ENCODE data around the gene RBM43.

The RBM43 gene

GRCh38 chr2:151198645-151199044 is 63.0 kb downstream of the RBM43 start:
- no peak overlapping the region for H3K27ac ChIP-seq
- DNase-seq (ENCODE audit: low spot score), result peak; percentile 3
- POLR2A ChIA-PET (ENCODE audit: low non-redundant PET), result no interaction called here
- CTCF ChIA-PET, result no interaction called here
- TF ChIP-seq, protein P1, sequence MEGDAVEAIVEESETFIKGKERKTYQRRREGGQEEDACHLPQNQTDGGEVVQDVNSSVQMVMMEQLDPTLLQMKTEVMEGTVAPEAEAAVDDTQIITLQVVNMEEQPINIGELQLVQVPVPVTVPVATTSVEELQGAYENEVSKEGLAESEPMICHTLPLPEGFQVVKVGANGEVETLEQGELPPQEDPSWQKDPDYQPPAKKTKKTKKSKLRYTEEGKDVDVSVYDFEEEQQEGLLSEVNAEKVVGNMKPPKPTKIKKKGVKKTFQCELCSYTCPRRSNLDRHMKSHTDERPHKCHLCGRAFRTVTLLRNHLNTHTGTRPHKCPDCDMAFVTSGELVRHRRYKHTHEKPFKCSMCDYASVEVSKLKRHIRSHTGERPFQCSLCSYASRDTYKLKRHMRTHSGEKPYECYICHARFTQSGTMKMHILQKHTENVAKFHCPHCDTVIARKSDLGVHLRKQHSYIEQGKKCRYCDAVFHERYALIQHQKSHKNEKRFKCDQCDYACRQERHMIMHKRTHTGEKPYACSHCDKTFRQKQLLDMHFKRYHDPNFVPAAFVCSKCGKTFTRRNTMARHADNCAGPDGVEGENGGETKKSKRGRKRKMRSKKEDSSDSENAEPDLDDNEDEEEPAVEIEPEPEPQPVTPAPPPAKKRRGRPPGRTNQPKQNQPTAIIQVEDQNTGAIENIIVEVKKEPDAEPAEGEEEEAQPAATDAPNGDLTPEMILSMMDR (conservative IDR thresholded peaks at IDR 0.05; ENCODE audit: low read depth), result no peak

Data from RWPE1 (cell line).